GM12878 (cell line): ENCODE measurements around the gene KIAA1671. TPM values are rescaled to one million over a fixed set of nuclear protein-coding genes. Genes with fewer than 3 reads are reported as not detected.

ENCODE experiments used
- ATAC-seq: fragments of 200-7000 bp; cut with Tn5 transposase; 3 replicates; pipeline ENCODE4 v1.9.1; 2020; ENCODE audit warnings: mild to moderate bottlenecking, moderate library complexity
- BruUV-seq: library from RNA; stranded (reverse); fragments of 400-500 nt; replicated peaks from 2 replicates; lab custom pipeline; 2021; lab: Mats Ljungman, UMichigan
- CTCF ChIA-PET: fragments of 300-600 bp; sonication (Branson Sonifier 250); formaldehyde crosslinking; extraction: SDS; loops from one replicate; lab custom pipeline; 2021; ENCODE audit warnings: inconsistent platforms; lab: Yijun Ruan, JAX
- POLR2A ChIA-PET: fragments of 350-600 bp; formaldehyde crosslinking; extraction: SDS; loops from one replicate; lab custom pipeline; 2021; ENCODE audit warnings: inconsistent platforms; lab: Charles Lee
- RAD21 ChIA-PET: fragments of 300-600 bp; sonication (Branson Sonifier 250); formaldehyde crosslinking; loops from one replicate; lab custom pipeline; 2023; ENCODE audit warnings: antibody characterized with exemption; ENCODE audit not compliant: unreplicated experiment; lab: Charles Lee
- SMC1A ChIA-PET: fragments of 300-600 bp; sonication (Branson Sonifier 250); formaldehyde crosslinking; loops from one replicate; lab custom pipeline; 2023; ENCODE audit not compliant: unreplicated experiment, uncharacterized antibody; lab: Charles Lee
- DNase-seq: peaks from one replicate; pipeline ENCODE4 v3.0.0-alpha.2; 2011; ENCODE audit warnings: low read depth, low spot score
- FAIRE-seq: peaks from 3 replicates; lab custom pipeline; 2011; peaks lifted over from hg19 to GRCh38; lab: Jason Lieb, UNC
- H2AFZ ChIP-seq: 2 replicates; pipeline ENCODE4 v1.6.0; 2011; ENCODE audit warnings: low read depth, low read length, control low read depth; ENCODE audit not compliant: control insufficient read depth
- H3K27ac ChIP-seq: 2 replicates; pipeline ENCODE4 v1.5.1; 2011; ENCODE audit warnings: control low read depth; ENCODE audit not compliant: control insufficient read depth, insufficient read depth
- H3K27me3 ChIP-seq, 2 experiments: replicated peaks in 1 of 2; 2 replicates each; pipeline versions ENCODE4 v1.6.0 to v1.6.1; 2011; ENCODE audit warnings: low read length in 1 of 2; ENCODE audit not compliant: control insufficient read depth in 2 of 2, insufficient read depth in 2 of 2
- H3K36me3 ChIP-seq, 2 experiments: 2 replicates each; pipeline ENCODE4 v1.5.1; 2011; ENCODE audit warnings: low read length in 1 of 2; ENCODE audit not compliant: control insufficient read depth in 2 of 2, insufficient read depth in 2 of 2
- H3K4me1 ChIP-seq: 2 replicates; pipeline ENCODE4 v1.6.1; 2011; ENCODE audit warnings: mild to moderate bottlenecking, low read length, moderate library complexity, mixed read lengths; ENCODE audit not compliant: control insufficient read depth, insufficient read depth
- H3K4me2 ChIP-seq: 2 replicates; pipeline ENCODE4 v1.6.0; 2011; ENCODE audit warnings: control low read depth; ENCODE audit not compliant: control insufficient read depth, insufficient read depth
- H3K4me3 ChIP-seq: fragments of 200-600 bp; sonication (generic); 2 replicates; pipeline ENCODE4 v1.5.1; 2016
- H3K79me2 ChIP-seq: 2 replicates; pipeline ENCODE4 v1.6.0; 2011; ENCODE audit warnings: low read length; ENCODE audit not compliant: control insufficient read depth, insufficient read depth
- H3K9ac ChIP-seq: 2 replicates; pipeline ENCODE4 v1.8.0; 2011; ENCODE audit warnings: low read length, control low read depth, mixed read lengths; ENCODE audit not compliant: control insufficient read depth, insufficient read depth
- H3K9me3 ChIP-seq: replicated peaks from 3 replicates; pipeline ENCODE4 v1.5.1; 2011; ENCODE audit warnings: mild to moderate bottlenecking, low read length; ENCODE audit not compliant: control insufficient read depth, insufficient read depth
- H4K20me1 ChIP-seq: 2 replicates; pipeline ENCODE4 v1.6.0; 2011; ENCODE audit not compliant: control insufficient read depth, insufficient read depth
- CEBPB ChIP-seq, 2 experiments: fragments of 150-350 bp in 1 of 2; IDR thresholded peaks; 2 replicates each; pipeline ENCODE4 v1.6.1; 2012 to 2014; ENCODE audit warnings: low read depth in 2 of 2, low read length in 2 of 2, borderline replicate concordance in 1 of 2, inconsistent platforms in 1 of 2
- E4F1 ChIP-seq: fragments of 450-650 bp; IDR thresholded peaks from 2 replicates; pipeline ENCODE4 v1.6.1; 2018; ENCODE audit warnings: borderline replicate concordance, mild to moderate bottlenecking; ENCODE audit not compliant: partially characterized antibody
- EP300 ChIP-seq, 2 experiments: fragments of 150-350 bp in 1 of 2; IDR thresholded peaks; 2 replicates each; pipeline ENCODE4 v1.6.1; 2011 to 2012; ENCODE audit warnings: low read depth in 2 of 2, low read length in 2 of 2, borderline replicate concordance in 1 of 2, improper control_type of control experiment in 1 of 2, inconsistent platforms in 1 of 2; ENCODE audit not compliant: control insufficient read depth in 1 of 2
- NRF1 ChIP-seq: conservative IDR thresholded peaks from 2 replicates; pipeline ENCODE4 v1.6.1; 2011; ENCODE audit warnings: mild to moderate bottlenecking, low read depth, low read length, improper control_type of control experiment
- PAX5 ChIP-seq: IDR thresholded peaks from 2 replicates; pipeline ENCODE4 v1.6.1; 2011; ENCODE audit warnings: low read depth, low read length, borderline replicate concordance
- RAD51 ChIP-seq: fragments of 450-650 bp; IDR thresholded peaks from 2 replicates; pipeline ENCODE4 v1.6.1; 2016; ENCODE audit warnings: moderate library complexity, mild to moderate bottlenecking, inconsistent platforms
- RUNX3 ChIP-seq: IDR thresholded peaks from 2 replicates; pipeline ENCODE4 v1.6.1; 2012; ENCODE audit warnings: low read length, inconsistent platforms
- SIN3A ChIP-seq: IDR thresholded peaks from 2 replicates; pipeline ENCODE4 v1.6.1; 2012; ENCODE audit warnings: low read depth, low read length, improper control_type of control experiment
- STAT3 ChIP-seq: IDR thresholded peaks from 2 replicates; pipeline ENCODE4 v1.6.1; 2011; ENCODE audit warnings: low read depth, low read length, improper control_type of control experiment
- TCF12 ChIP-seq: IDR thresholded peaks from 2 replicates; pipeline ENCODE4 v1.6.1; 2011; ENCODE audit warnings: low read depth, mild to moderate bottlenecking, low read length
- ZBTB11 ChIP-seq: fragments of 450-650 bp; formaldehyde crosslinking; IDR thresholded peaks from 2 replicates; pipeline ENCODE4 v1.5.0; 2022; ENCODE audit warnings: mild to moderate bottlenecking, missing genetic modification characterization
- ZNF274 ChIP-seq: IDR thresholded peaks from one replicate; pipeline ENCODE4 v1.8.0; 2011; ENCODE audit not compliant: insufficient read length, insufficient read depth
- WGBS: methylation state at CpG from one replicate; pipeline ENCODE4 v1.1.6; 2016; ENCODE audit warnings: low lambda C conversion rate; ENCODE audit not compliant: insufficient replicate concordance, insufficient coverage; ENCODE audit errors: missing lambda C conversion rate; 5-methylcytosine and 5-hydroxymethylcytosine counted together
- in situ Hi-C: fragments of 300-500 bp; cut with MboI; formaldehyde crosslinking; loops from 9 replicates; pipeline ENCODE4 v1.14.3; 2018; ENCODE audit warnings: mixed read lengths
- intact Hi-C: fragments of 100-400 bp; cut with micrococcal nuclease; formaldehyde crosslinking; loops from one replicate; pipeline ENCODE4 v1.14.2; 2022; ENCODE audit not compliant: unreplicated experiment
- polyA plus RNA-seq, 11 experiments: library from polyadenylated mRNA; depleted of rRNA in 4 of 11; unstranded in 6 of 11; stranded (reverse) in 5 of 11; fragments of >200 nt; fragmentation: Nextera tagmentation in 4 of 11; fragmentation: Illumina TruSeq in 1 of 11; extraction: Ambion mirVana in 4 of 11; extraction: Trizol in 1 of 11; gene quantifications; 1 replicate in 1 of 11; 2 replicates in 10 of 11; pipeline versions ENCODE4 v1.2.1 to v1.2.3, GENCODE V29; 2011 to 2016; ENCODE audit warnings: inconsistent platforms in 2 of 11, missing spikeins in 2 of 11, low read depth in 1 of 11
- total RNA-seq, 4 experiments: library from RNA; depleted of rRNA in 3 of 4; stranded (reverse); fragments of >200 nt in 3 of 4; fragmentation: Illumina TruSeq in 1 of 4; extraction: Trizol in 1 of 4; gene quantifications; 2 replicates each; pipeline versions ENCODE4 v1.2.1 to v1.2.3, GENCODE V29; 2013 to 2021

The KIAA1671 gene
- total and polyA plus RNA-seq, 10 of the 15 experiments (the other 5 are each of a cell fraction or from before 2014, with no cell fraction given) = 0.05 to 2.7 (median 0.33) TPM

GRCh38 chr22:24969560-24970301, 17.2 kb downstream of the KIAA1671 start:
- ChIA-PET RAD21 (no interaction called here), POLR2A (no interaction called here), CTCF (interaction anchor here (0.6 kb wide), 1 partner anchor 84 kb away, joined by 6 read pairs; no protein-coding TSS in a partner anchor), SMC1A (no interaction called here)
- TF ChIP-seq RAD51 (no peak), PAX5 (no peak), TCF12 (no peak), NRF1 (no peak), EP300 (IDR thresholded peaks at IDR 0.05; ENCODE audit: borderline replicate concordance in 1 of 2, control insufficient read depth in 1 of 2, low read depth in 2 of 2, low read length in 2 of 2) (no peak), E4F1 (no peak), ZNF274 (no peak), SIN3A (no peak), ZBTB11 (CRISPR knock-in tag) (no peak), CEBPB (IDR thresholded peaks at IDR 0.05; ENCODE audit: borderline replicate concordance in 1 of 2, low read depth in 2 of 2, low read length in 2 of 2) (no peak), RUNX3 (no peak), STAT3 (no peak)
- no peak overlapping the region for H3K4me2 ChIP-seq
- H3K4me3 ChIP-seq = no peak overlapping the region
- intact Hi-C loops (no loop called here), in situ Hi-C loops (no loop called here)
- no peak overlapping the region for H3K27ac ChIP-seq
- H3K79me2 ChIP-seq = no peaks in the 10 kb centered on the region
- no TSS peak for BruUV-seq
- H3K27me3 ChIP-seq = no peaks in the 10 kb centered on the region; a peak in 1 of 4 replicates
- FAIRE-seq = no peak
- no peak overlapping the region for H3K9ac ChIP-seq
- 16% methylated on average over 12 of the region's 12 CpGs for WGBS
- H4K20me1 ChIP-seq = no peaks in the 10 kb centered on the region
- H3K9me3 ChIP-seq = no peaks in the 10 kb centered on the region
- H2AFZ ChIP-seq = no peak overlapping the region
- DNase-seq = no peak
- H3K4me1 ChIP-seq = no peaks in the 10 kb centered on the region
- H3K36me3 ChIP-seq = no peaks in the 10 kb centered on the region
- no peak for ATAC-seq
